ENCODE measurements around the gene RNF17. TPM values are rescaled to one million over a fixed set of nuclear protein-coding genes. Genes with fewer than 3 reads are reported as not detected.

RNF17 gene
- total and polyA plus RNA-seq, 2 experiments from 2014 or later, result not detected

DNA sequence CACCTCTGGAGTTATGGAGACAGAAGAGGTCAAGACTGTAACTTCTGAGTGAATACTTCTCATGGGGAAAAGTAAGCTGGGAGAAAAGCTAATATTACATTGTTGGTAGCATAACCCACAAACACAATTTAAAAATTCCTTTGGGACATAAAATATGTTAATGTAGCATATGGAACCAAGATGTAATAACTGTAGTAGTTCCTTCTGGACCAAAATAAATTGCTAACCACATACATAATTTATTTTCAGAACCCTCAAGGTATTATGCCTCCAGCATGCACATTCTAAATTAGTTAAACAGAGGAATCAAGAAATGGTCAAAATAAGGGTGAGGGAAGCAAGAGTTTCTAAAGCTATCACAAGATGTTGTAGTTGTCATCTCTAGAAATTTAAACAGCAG, 4.8 kb upstream of the RNF17 start:
- in situ Hi-C loops (cut with MboI), result no loop called here
- Histone ChIP-seq H3K36me3 (ENCODE audit: low read depth) (no peaks in the 10 kb centered on the region), H3K27ac (no peak overlapping the region), H3K27me3 (replicated peaks; ENCODE audit: insufficient read depth) (peaks cover 28% of the 10 kb centered on the region; the same call in 1 of the 2 replicates), H3K9me3 (ENCODE audit: low read depth) (no peaks in the 10 kb centered on the region), H3K4me1 (ENCODE audit: insufficient read depth) (no peaks in the 10 kb centered on the region), H3F3A (ENCODE audit: insufficient read depth) (no peaks in the 10 kb centered on the region), H2AFZ (no peak overlapping the region), H3K4me3 (no peak overlapping the region), H3K9ac (no peak overlapping the region), H3K79me2 (ENCODE audit: insufficient read depth) (no peaks in the 10 kb centered on the region), H3K4me2 (ENCODE audit: unreplicated experiment) (no peak overlapping the region), H3K9me2 (ENCODE audit: insufficient read depth) (no peaks in the 10 kb centered on the region), H4K20me1 (ENCODE audit: insufficient read depth) (no peaks in the 10 kb centered on the region)
- no peak for TF ChIP-seq EZH2 (IDR thresholded peaks at IDR 0.05; ENCODE audit: insufficient read depth, poor library complexity, severe bottlenecking)
- no peak for DNase-seq

DNA sequence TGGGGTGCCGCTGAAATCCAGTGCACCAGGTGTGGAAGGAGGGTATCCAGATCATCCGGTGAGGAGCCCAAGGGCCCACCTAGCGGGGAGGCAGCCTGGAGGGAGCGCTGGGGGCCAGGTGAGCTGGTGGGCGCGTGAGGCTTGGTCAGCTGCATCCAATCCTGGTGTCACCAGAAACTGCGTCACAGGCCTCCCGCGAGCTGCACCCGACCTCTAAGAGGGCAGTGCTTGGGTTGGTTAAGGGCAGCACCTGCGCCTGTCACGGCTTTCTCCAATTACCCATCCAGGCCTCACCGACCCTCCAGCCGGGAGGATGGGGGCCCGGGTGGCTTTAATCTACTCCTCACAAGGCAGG, 284 bp downstream of the RNF17 start:
- Histone ChIP-seq H3K79me2 (ENCODE audit: insufficient read depth) (no peaks in the 10 kb centered on the region), H3F3A (ENCODE audit: insufficient read depth) (no peaks in the 10 kb centered on the region), H3K27ac (no peak overlapping the region), H2AFZ (no peak overlapping the region), H4K20me1 (ENCODE audit: insufficient read depth) (no peaks in the 10 kb centered on the region), H3K4me2 (ENCODE audit: unreplicated experiment) (no peak overlapping the region), H3K9ac (no peak overlapping the region), H3K36me3 (ENCODE audit: low read depth) (no peaks in the 10 kb centered on the region), H3K9me2 (ENCODE audit: insufficient read depth) (no peaks in the 10 kb centered on the region), H3K27me3 (replicated peaks; ENCODE audit: insufficient read depth) (peaks cover 10% of the 10 kb centered on the region), H3K4me3 (no peak overlapping the region), H3K4me1 (ENCODE audit: insufficient read depth) (no peaks in the 10 kb centered on the region), H3K9me3 (ENCODE audit: low read depth) (no peaks in the 10 kb centered on the region)
- 76 to 84% methylated on average over 15 of the region's 15 CpGs for WGBS, 2 experiments (ENCODE audit: low coverage in 1 of 2, low lambda C conversion rate in 2 of 2, missing lambda C conversion rate in 2 of 2)
- TF ChIP-seq EZH2 (IDR thresholded peaks at IDR 0.05; ENCODE audit: insufficient read depth, poor library complexity, severe bottlenecking) (no peak), EZH2phosphoT487 (IDR thresholded peaks at IDR 0.05; ENCODE audit: insufficient read depth, low read depth) (no peak)
- in situ Hi-C loops (cut with MboI), result no loop called here
- no peak for DNase-seq

- in situ Hi-C loops (cut with MboI), result no loop called here
- WGBS, 2 experiments (ENCODE audit: low coverage in 1 of 2, low lambda C conversion rate in 2 of 2, missing lambda C conversion rate in 2 of 2), result 4% methylated on average over 1 of the region's 1 CpG
- DNase-seq, result peak; percentile 34
- Histone ChIP-seq H3F3A (ENCODE audit: insufficient read depth) (no peaks in the 10 kb centered on the region), H4K20me1 (ENCODE audit: insufficient read depth) (no peaks in the 10 kb centered on the region), H3K79me2 (ENCODE audit: insufficient read depth) (no peaks in the 10 kb centered on the region), H3K9ac (no peak overlapping the region), H3K4me2 (ENCODE audit: unreplicated experiment) (no peak overlapping the region), H2AFZ (no peak overlapping the region), H3K9me2 (ENCODE audit: insufficient read depth) (no peaks in the 10 kb centered on the region), H3K4me1 (ENCODE audit: insufficient read depth) (no peaks in the 10 kb centered on the region), H3K36me3 (ENCODE audit: low read depth) (no peaks in the 10 kb centered on the region), H3K4me3 (no peak overlapping the region), H3K27ac (no peak overlapping the region), H3K9me3 (ENCODE audit: low read depth) (no peaks in the 10 kb centered on the region), H3K27me3 (replicated peaks; ENCODE audit: insufficient read depth) (peaks cover 8% of the 10 kb centered on the region; the same call in 1 of the 2 replicates)
- TF ChIP-seq EZH2phosphoT487 (IDR thresholded peaks at IDR 0.05; ENCODE audit: insufficient read depth, low read depth), result no peak
- TF ChIP-seq EZH2 (IDR thresholded peaks at IDR 0.05; ENCODE audit: insufficient read depth, poor library complexity, severe bottlenecking), result no peak
Observed at GRCh38 chr13:24777171-24777570, 13.2 kb downstream of the RNF17 start.

GRCh38 chr13:24784319-24784718, 20.4 kb downstream of the RNF17 start:
- Histone ChIP-seq H3K9me2 (ENCODE audit: insufficient read depth) (no peaks in the 10 kb centered on the region), H3K36me3 (ENCODE audit: low read depth) (no peaks in the 10 kb centered on the region), H3K4me2 (ENCODE audit: unreplicated experiment) (no peak overlapping the region), H3K9me3 (ENCODE audit: low read depth) (no peaks in the 10 kb centered on the region), H3K4me3 (no peak overlapping the region), H3K4me1 (ENCODE audit: insufficient read depth) (no peaks in the 10 kb centered on the region), H3K27ac (no peak overlapping the region), H2AFZ (no peak overlapping the region), H3K79me2 (ENCODE audit: insufficient read depth) (no peaks in the 10 kb centered on the region), H4K20me1 (ENCODE audit: insufficient read depth) (no peaks in the 10 kb centered on the region), H3F3A (ENCODE audit: insufficient read depth) (no peaks in the 10 kb centered on the region), H3K27me3 (replicated peaks; ENCODE audit: insufficient read depth) (peaks cover 29% of the 10 kb centered on the region), H3K9ac (no peak overlapping the region)
- in situ Hi-C loops (cut with MboI), result no loop called here
- 0 to 3% methylated on average over 1 of the region's 1 CpG for WGBS, 2 experiments (ENCODE audit: low coverage in 1 of 2, low lambda C conversion rate in 2 of 2, missing lambda C conversion rate in 2 of 2)
- TF ChIP-seq EZH2phosphoT487 (IDR thresholded peaks at IDR 0.05; ENCODE audit: insufficient read depth, low read depth) (no peak), EZH2 (IDR thresholded peaks at IDR 0.05; ENCODE audit: insufficient read depth, poor library complexity, severe bottlenecking) (no peak)
- peak; percentile 9 for DNase-seq

DNA sequence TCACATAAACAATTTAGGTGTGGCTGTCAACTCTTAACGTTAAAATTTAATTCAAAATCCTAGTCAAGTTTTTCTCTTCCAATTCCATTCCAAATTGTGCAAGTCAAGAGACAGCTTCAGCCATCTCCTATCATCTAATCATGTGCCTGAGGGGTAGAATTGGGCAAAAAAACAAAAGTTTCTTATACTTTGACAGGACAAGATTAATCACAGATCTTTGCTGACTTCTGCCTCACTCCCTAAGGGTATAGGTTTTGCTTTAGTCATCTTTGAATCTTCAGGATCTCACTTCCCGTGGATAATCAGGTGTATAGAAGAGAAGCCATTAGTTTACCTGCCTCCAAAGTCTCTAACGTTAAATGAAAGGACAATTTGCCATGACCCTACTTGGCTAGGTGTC, 24.6 kb downstream of the RNF17 start:
- no peaks in the 10 kb centered on the region for H4K20me1 ChIP-seq (ENCODE audit: insufficient read depth)
- TF ChIP-seq EZH2phosphoT487 (IDR thresholded peaks at IDR 0.05; ENCODE audit: insufficient read depth, low read depth), result no peak
- TF ChIP-seq EZH2 (IDR thresholded peaks at IDR 0.05; ENCODE audit: insufficient read depth, poor library complexity, severe bottlenecking), result no peak
- no peak overlapping the region for H3K9ac ChIP-seq
- H3K79me2 ChIP-seq (ENCODE audit: insufficient read depth), result no peaks in the 10 kb centered on the region
- no peak for DNase-seq
- no peak overlapping the region for H2AFZ ChIP-seq
- H3K36me3 ChIP-seq (ENCODE audit: low read depth), result no peaks in the 10 kb centered on the region
- peaks cover 33% of the 10 kb centered on the region; the same call in 1 of the 2 replicates for H3K27me3 ChIP-seq (replicated peaks; ENCODE audit: insufficient read depth)
- H3K4me3 ChIP-seq, result no peak overlapping the region
- no peak overlapping the region for H3K27ac ChIP-seq
- WGBS, 2 experiments (ENCODE audit: low coverage in 1 of 2, low lambda C conversion rate in 2 of 2, missing lambda C conversion rate in 2 of 2), result 11 to 29% methylated on average over 3 of the region's 3 CpGs
- H3K4me2 ChIP-seq (ENCODE audit: unreplicated experiment), result no peak overlapping the region
- H3F3A ChIP-seq (ENCODE audit: insufficient read depth), result no peaks in the 10 kb centered on the region
- no peaks in the 10 kb centered on the region for H3K9me3 ChIP-seq (ENCODE audit: low read depth)
- H3K4me1 ChIP-seq (ENCODE audit: insufficient read depth), result no peaks in the 10 kb centered on the region
- in situ Hi-C loops (cut with MboI), result no loop called here
- no peaks in the 10 kb centered on the region for H3K9me2 ChIP-seq (ENCODE audit: insufficient read depth)
